GM23338 (cell line): ENCODE results near the gene PLBD2. TPM values are rescaled to one million over a fixed set of nuclear protein-coding genes. Genes with fewer than 3 reads are reported as not detected.

Source experiments
- ATAC-seq: fragments of 200-7000 bp; cut with Tn5 transposase; 3 replicates; pipeline ENCODE4 v1.9.1; 2020
- DNase-seq: peaks from one replicate; pipeline ENCODE4 v3.0.0-alpha.2; 2015; ENCODE audit warnings: low spot score
- H2AFZ ChIP-seq: fragments of 200-600 bp; sonication (generic); 2 replicates; pipeline ENCODE4 v1.8.0; 2016; ENCODE audit warnings: antibody characterized with exemption, mild to moderate bottlenecking, moderate library complexity
- H3F3A ChIP-seq: fragments of 200-600 bp; sonication (generic); replicated peaks from 2 replicates; pipeline ENCODE4 v1.8.0; 2017; ENCODE audit warnings: antibody characterized with exemption, mixed run types, low read depth
- H3K27ac ChIP-seq: fragments of 200-600 bp; sonication (generic); 2 replicates; pipeline ENCODE4 v1.6.1; 2016; ENCODE audit warnings: low read depth
- H3K27me3 ChIP-seq: fragments of 200-600 bp; sonication (generic); 2 replicates; pipeline ENCODE4 v1.8.0; 2016; ENCODE audit warnings: mild to moderate bottlenecking, mixed run types, moderate library complexity; ENCODE audit not compliant: insufficient read depth
- H3K36me3 ChIP-seq: fragments of 200-600 bp; sonication (generic); 2 replicates; pipeline ENCODE4 v1.8.0; 2016; ENCODE audit warnings: mild to moderate bottlenecking; ENCODE audit not compliant: insufficient read depth
- H3K4me1 ChIP-seq: fragments of 200-600 bp; sonication (generic); 2 replicates; pipeline ENCODE4 v1.8.0; 2016; ENCODE audit warnings: mild to moderate bottlenecking, moderate library complexity; ENCODE audit not compliant: insufficient read depth
- H3K4me2 ChIP-seq: fragments of 200-600 bp; sonication (generic); 2 replicates; pipeline ENCODE4 v1.7.1; 2017; ENCODE audit warnings: mixed run types
- H3K4me3 ChIP-seq: fragments of 200-600 bp; sonication (generic); 2 replicates; pipeline ENCODE4 v1.6.1; 2016; ENCODE audit warnings: mixed run types
- H3K79me2 ChIP-seq: fragments of 200-600 bp; sonication (generic); replicated peaks from 2 replicates; pipeline ENCODE4 v1.8.0; 2017; ENCODE audit warnings: mild to moderate bottlenecking; ENCODE audit not compliant: insufficient read depth
- H3K9me2 ChIP-seq: fragments of 200-600 bp; sonication (generic); 2 replicates; pipeline ENCODE4 v1.8.0; 2017; ENCODE audit not compliant: insufficient read depth
- H4K20me1 ChIP-seq: fragments of 200-600 bp; sonication (generic); replicated peaks from 2 replicates; pipeline ENCODE4 v1.8.0; 2017; ENCODE audit warnings: mild to moderate bottlenecking; ENCODE audit not compliant: insufficient read depth
- H3K27ac Mint-ChIP-seq: 2 replicates; pipeline ENCODE4 v1.8.0; 2020; ENCODE audit warnings: inconsistent platforms, mild to moderate bottlenecking, moderate library complexity, mixed read lengths
- H3K27me3 Mint-ChIP-seq: 3 replicates; pipeline ENCODE4 v1.8.0; 2022; ENCODE audit warnings: low read depth, mild to moderate bottlenecking, moderate library complexity, mixed read lengths, inconsistent platforms; ENCODE audit not compliant: insufficient read depth, poor library complexity
- H3K36me3 Mint-ChIP-seq: 3 replicates; pipeline ENCODE4 v1.8.0; 2021; ENCODE audit warnings: low read depth, mild to moderate bottlenecking, inconsistent platforms, moderate library complexity, mixed read lengths
- H3K4me1 Mint-ChIP-seq: 3 replicates; pipeline ENCODE4 v1.8.0; 2020; ENCODE audit warnings: mild to moderate bottlenecking, inconsistent platforms, mixed read lengths
- H3K4me3 Mint-ChIP-seq: 3 replicates; pipeline ENCODE4 v1.8.0; 2021; ENCODE audit warnings: moderate library complexity, mild to moderate bottlenecking, inconsistent platforms, mixed read lengths
- H3K9me3 Mint-ChIP-seq: 3 replicates; pipeline ENCODE4 v1.8.0; 2020; ENCODE audit warnings: moderate library complexity, mild to moderate bottlenecking, inconsistent platforms, mixed read lengths
- CREB1 ChIP-seq: fragments of 250-450 bp; sonication (Bioruptor Pico); IDR thresholded peaks from 2 replicates; pipeline ENCODE4 v1.5.0; 2020; ENCODE audit warnings: low read depth, mild to moderate bottlenecking, moderate library complexity
- EZH2phosphoT487 ChIP-seq: fragments of 200-600 bp; sonication (generic); IDR thresholded peaks from one replicate; pipeline ENCODE4 v1.8.1; 2018; ENCODE audit warnings: antibody characterized with exemption; ENCODE audit not compliant: unreplicated experiment
- JUNB ChIP-seq: IDR thresholded peaks from one replicate; pipeline ENCODE4 v1.6.1; 2016; ENCODE audit warnings: antibody characterized with exemption; ENCODE audit not compliant: unreplicated experiment
- NANOG ChIP-seq: IDR thresholded peaks from 2 replicates; pipeline ENCODE4 v1.6.1; 2016; ENCODE audit warnings: antibody characterized with exemption, borderline replicate concordance
- STAT1 ChIP-seq: IDR thresholded peaks from one replicate; pipeline ENCODE4 v1.6.1; 2016; ENCODE audit warnings: antibody characterized with exemption; ENCODE audit not compliant: unreplicated experiment
- ZNF114 ChIP-seq: fragments of 250-450 bp; sonication (Bioruptor Pico); IDR thresholded peaks from 2 replicates; pipeline ENCODE4 v1.5.0; 2020; ENCODE audit warnings: mild to moderate bottlenecking, moderate library complexity
- ZNF331 ChIP-seq: fragments of 250-450 bp; sonication (Bioruptor Pico); IDR thresholded peaks from 2 replicates; pipeline ENCODE4 v1.5.0; 2020; ENCODE audit warnings: low read depth, mild to moderate bottlenecking, moderate library complexity
- polyA plus RNA-seq: library from polyadenylated mRNA; unstranded; fragments of >200 nt; fragmentation: Nextera tagmentation; extraction: Ambion mirVana; gene quantifications from 2 replicates; pipeline ENCODE4 v1.2.1, GENCODE V29; 2016
- total RNA-seq: library from RNA; depleted of rRNA; stranded (reverse); fragments of >200 nt; shearing (Covaris generic); gene quantifications from 2 replicates; pipeline ENCODE4 v1.2.3, GENCODE V29; 2014
- TF ChIP-seq, protein P1 (sequence below): IDR thresholded peaks from one replicate; pipeline ENCODE4 v1.6.1; 2018; ENCODE audit warnings: antibody characterized with exemption; ENCODE audit not compliant: unreplicated experiment
- TF ChIP-seq, protein P2 (sequence below), 2 experiments: fragments of 200-600 bp in 1 of 2; sonication (generic) in 1 of 2; conservative IDR thresholded peaks; 2 replicates each; pipeline versions ENCODE4 v1.5.1 to v1.6.1; 2016 to 2017; ENCODE audit warnings: antibody characterized with exemption in 2 of 2, low read depth in 2 of 2, mild to moderate bottlenecking in 2 of 2, moderate library complexity in 1 of 2

PLBD2 gene
- total and polyA plus RNA-seq, 2 experiments from 2014 or later = 10.2 to 37.1 TPM

DNA sequence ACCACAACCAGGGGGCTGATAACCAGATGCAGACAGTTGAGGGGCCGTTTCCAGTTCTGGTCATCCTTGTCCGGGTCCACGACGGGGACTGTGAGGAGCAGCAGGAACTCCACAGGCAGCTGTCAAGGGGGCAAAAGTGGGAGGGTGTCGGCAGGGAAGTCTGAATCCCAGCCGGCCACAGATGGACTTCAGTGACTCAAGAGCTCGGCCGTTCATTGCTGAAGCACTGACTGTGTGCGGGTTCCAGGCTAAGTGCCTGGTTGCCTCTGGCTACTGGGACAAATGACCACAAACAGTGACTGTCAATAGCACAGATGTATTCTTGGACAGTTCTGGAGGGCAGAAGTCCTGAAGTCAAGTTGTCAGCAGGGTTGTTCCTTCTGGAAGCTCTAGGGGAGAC, 43.0 kb upstream of the PLBD2 start (continued):
- TF ChIP-seq, protein P1, sequence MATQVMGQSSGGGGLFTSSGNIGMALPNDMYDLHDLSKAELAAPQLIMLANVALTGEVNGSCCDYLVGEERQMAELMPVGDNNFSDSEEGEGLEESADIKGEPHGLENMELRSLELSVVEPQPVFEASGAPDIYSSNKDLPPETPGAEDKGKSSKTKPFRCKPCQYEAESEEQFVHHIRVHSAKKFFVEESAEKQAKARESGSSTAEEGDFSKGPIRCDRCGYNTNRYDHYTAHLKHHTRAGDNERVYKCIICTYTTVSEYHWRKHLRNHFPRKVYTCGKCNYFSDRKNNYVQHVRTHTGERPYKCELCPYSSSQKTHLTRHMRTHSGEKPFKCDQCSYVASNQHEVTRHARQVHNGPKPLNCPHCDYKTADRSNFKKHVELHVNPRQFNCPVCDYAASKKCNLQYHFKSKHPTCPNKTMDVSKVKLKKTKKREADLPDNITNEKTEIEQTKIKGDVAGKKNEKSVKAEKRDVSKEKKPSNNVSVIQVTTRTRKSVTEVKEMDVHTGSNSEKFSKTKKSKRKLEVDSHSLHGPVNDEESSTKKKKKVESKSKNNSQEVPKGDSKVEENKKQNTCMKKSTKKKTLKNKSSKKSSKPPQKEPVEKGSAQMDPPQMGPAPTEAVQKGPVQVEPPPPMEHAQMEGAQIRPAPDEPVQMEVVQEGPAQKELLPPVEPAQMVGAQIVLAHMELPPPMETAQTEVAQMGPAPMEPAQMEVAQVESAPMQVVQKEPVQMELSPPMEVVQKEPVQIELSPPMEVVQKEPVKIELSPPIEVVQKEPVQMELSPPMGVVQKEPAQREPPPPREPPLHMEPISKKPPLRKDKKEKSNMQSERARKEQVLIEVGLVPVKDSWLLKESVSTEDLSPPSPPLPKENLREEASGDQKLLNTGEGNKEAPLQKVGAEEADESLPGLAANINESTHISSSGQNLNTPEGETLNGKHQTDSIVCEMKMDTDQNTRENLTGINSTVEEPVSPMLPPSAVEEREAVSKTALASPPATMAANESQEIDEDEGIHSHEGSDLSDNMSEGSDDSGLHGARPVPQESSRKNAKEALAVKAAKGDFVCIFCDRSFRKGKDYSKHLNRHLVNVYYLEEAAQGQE = no peak
- no peak for TF ChIP-seq CREB1 (CRISPR knock-in tag)
- no peak for TF ChIP-seq NANOG
- TF ChIP-seq STAT1 = no peak
- TF ChIP-seq EZH2phosphoT487 = no peak

DNA sequence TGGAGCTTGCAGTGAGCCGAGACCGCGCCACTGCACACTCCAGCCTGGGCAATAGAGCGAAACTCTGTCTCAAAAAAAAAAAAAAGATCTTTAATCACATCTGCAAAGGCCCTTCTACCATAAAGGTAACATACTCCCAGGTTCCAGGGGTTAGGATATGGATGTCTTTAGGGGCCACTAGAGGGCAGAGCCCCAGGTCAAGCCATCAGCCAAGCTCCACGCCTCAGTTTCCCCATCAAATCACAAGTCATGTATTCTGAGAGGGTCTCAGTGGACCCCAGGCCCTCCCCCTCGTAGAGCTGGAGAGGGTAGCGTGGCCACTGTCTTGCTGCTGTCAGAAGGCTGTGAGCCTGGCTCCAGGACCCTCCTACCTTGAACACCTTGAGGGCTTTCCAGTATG, 42.2 kb upstream of the PLBD2 start:
- no peaks in the 10 kb centered on the region; the same call in 2 of the 3 replicates for H3K9me3 Mint-ChIP-seq
- H3F3A ChIP-seq = peaks cover 8% of the 10 kb centered on the region

DNA sequence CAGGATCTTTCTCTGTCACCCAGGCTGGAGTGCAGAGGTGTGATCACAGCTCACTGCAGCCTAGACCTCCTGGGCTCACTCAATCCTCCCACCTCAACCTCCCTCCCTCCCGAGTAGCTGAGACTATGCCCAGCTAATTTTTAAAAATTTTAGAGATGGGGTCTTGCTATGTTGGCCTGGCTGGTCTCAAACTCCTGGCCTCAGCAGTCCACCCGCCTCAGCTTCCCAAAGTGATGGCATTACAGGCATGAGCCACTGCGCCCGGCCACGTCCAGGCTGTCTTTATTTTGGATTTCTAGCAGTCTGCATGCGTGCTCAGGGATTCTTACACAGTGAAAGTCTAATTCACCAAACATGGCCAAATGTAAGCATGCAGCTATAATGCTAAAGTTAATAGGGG, 41.3 kb upstream of the PLBD2 start:
- no peak overlapping the region for H3K4me3 Mint-ChIP-seq
- Histone ChIP-seq H3K27ac (no peak overlapping the region), H4K20me1 (no peaks in the 10 kb centered on the region), H3K27me3 (no peaks in the 10 kb centered on the region), H2AFZ (no peak overlapping the region), H3K79me2 (no peaks in the 10 kb centered on the region), H3K4me3 (no peak overlapping the region), H3F3A (peaks cover 8% of the 10 kb centered on the region), H3K4me1 (no peaks in the 10 kb centered on the region), H3K9me2 (no peaks in the 10 kb centered on the region), H3K4me2 (no peak overlapping the region), H3K36me3 (no peaks in the 10 kb centered on the region; the same call in 1 of the 2 replicates)
- DNase-seq = no peak
- no peak overlapping the region for H3K27ac Mint-ChIP-seq
- H3K9me3 Mint-ChIP-seq = no peaks in the 10 kb centered on the region; the same call in 2 of the 3 replicates
- peaks cover 6% of the 10 kb centered on the region; the same call in 2 of the 3 replicates for H3K4me1 Mint-ChIP-seq
- H3K27me3 Mint-ChIP-seq = peaks cover 2% of the 10 kb centered on the region
- peaks cover 21% of the 10 kb centered on the region for H3K36me3 Mint-ChIP-seq
- ATAC-seq = no peak
- no peak for TF ChIP-seq CREB1 (CRISPR knock-in tag)
- no peak for TF ChIP-seq ZNF331 (CRISPR knock-in tag)
- no peak for TF ChIP-seq EZH2phosphoT487
- no peak for TF ChIP-seq ZNF114
- no peak for TF ChIP-seq JUNB
- TF ChIP-seq, protein P2, sequence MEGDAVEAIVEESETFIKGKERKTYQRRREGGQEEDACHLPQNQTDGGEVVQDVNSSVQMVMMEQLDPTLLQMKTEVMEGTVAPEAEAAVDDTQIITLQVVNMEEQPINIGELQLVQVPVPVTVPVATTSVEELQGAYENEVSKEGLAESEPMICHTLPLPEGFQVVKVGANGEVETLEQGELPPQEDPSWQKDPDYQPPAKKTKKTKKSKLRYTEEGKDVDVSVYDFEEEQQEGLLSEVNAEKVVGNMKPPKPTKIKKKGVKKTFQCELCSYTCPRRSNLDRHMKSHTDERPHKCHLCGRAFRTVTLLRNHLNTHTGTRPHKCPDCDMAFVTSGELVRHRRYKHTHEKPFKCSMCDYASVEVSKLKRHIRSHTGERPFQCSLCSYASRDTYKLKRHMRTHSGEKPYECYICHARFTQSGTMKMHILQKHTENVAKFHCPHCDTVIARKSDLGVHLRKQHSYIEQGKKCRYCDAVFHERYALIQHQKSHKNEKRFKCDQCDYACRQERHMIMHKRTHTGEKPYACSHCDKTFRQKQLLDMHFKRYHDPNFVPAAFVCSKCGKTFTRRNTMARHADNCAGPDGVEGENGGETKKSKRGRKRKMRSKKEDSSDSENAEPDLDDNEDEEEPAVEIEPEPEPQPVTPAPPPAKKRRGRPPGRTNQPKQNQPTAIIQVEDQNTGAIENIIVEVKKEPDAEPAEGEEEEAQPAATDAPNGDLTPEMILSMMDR (conservative IDR thresholded peaks at IDR 0.05; ENCODE audit: low read depth in 2 of 2) = no peak
- TF ChIP-seq, protein P1 = no peak

More for the DNA sequence above, 42.2 kb upstream of the PLBD2 start:
- Histone ChIP-seq H3K9me2 (no peaks in the 10 kb centered on the region), H3K4me2 (no peak overlapping the region), H3K27me3 (no peaks in the 10 kb centered on the region), H3K79me2 (no peaks in the 10 kb centered on the region), H2AFZ (no peak overlapping the region), H3K4me1 (no peaks in the 10 kb centered on the region), H3K27ac (no peak overlapping the region), H3K36me3 (no peaks in the 10 kb centered on the region), H3K4me3 (no peak overlapping the region), H4K20me1 (no peaks in the 10 kb centered on the region)
- Mint-ChIP-seq H3K4me3 (no peak overlapping the region), H3K27ac (no peak overlapping the region), H3K27me3 (peaks cover 4% of the 10 kb centered on the region), H3K36me3 (peaks cover 17% of the 10 kb centered on the region), H3K4me1 (peaks cover 6% of the 10 kb centered on the region; the same call in 2 of the 3 replicates)
- no peak for TF ChIP-seq ZNF331 (CRISPR knock-in tag)
- TF ChIP-seq, protein P2 (conservative IDR thresholded peaks at IDR 0.05; ENCODE audit: low read depth in 2 of 2) = peak; percentile 49 to 51
- ATAC-seq = no peak
- no peak for DNase-seq
